Esophagus squamous epithelium (tissue), 4 donors: ENCODE measurements around the gene C22orf31.

Experiments
- POLR2A ChIP-seq, 4 donors: fragments of 450-650 bp; IDR thresholded peaks; one replicate each; pipeline ENCODE4 v1.6.1; 2017; ENCODE audit warnings: antibody characterized with exemption in 4 of 4, mild to moderate bottlenecking in 4 of 4, moderate library complexity in 3 of 4
- TF ChIP-seq, protein P1 (sequence below), 6 experiments: fragments of 450-650 bp in 4 of 6; fragments of 200-600 bp in 2 of 6; sonication (generic) in 2 of 6; IDR thresholded peaks; one replicate each; pipeline ENCODE4 v1.5.1; 2016 to 2019; ENCODE audit warnings: antibody characterized with exemption in 6 of 6, mild to moderate bottlenecking in 4 of 6, moderate library complexity in 4 of 6

DNA sequence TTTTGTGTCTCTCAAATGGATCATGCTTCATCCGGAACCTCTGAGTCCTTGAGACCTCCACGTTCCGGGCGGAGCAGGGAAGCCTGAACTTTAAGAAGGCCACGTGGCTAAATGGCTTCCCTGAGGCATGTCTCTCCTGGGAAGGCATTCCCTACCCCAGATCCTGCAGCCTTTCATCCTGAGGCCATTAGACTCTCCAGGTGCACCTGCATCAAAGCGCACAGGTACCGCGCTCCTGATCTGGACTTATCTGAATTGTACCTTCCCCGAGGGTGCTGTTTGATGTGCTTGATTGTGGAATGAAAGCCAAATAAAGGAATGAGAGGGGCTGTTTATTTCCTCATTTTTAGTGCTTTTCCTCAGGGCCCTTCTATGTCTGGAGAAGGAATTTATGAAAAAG is 22.5 kb downstream of the C22orf31 start:
- TF ChIP-seq, protein P1, sequence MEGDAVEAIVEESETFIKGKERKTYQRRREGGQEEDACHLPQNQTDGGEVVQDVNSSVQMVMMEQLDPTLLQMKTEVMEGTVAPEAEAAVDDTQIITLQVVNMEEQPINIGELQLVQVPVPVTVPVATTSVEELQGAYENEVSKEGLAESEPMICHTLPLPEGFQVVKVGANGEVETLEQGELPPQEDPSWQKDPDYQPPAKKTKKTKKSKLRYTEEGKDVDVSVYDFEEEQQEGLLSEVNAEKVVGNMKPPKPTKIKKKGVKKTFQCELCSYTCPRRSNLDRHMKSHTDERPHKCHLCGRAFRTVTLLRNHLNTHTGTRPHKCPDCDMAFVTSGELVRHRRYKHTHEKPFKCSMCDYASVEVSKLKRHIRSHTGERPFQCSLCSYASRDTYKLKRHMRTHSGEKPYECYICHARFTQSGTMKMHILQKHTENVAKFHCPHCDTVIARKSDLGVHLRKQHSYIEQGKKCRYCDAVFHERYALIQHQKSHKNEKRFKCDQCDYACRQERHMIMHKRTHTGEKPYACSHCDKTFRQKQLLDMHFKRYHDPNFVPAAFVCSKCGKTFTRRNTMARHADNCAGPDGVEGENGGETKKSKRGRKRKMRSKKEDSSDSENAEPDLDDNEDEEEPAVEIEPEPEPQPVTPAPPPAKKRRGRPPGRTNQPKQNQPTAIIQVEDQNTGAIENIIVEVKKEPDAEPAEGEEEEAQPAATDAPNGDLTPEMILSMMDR (IDR thresholded peaks at IDR 0.05) = no peak
- no peak for TF ChIP-seq POLR2A (IDR thresholded peaks at IDR 0.05)
